SU-DHL-6 (cell line): ENCODE results near the gene GPR35.

ENCODE experiments used
- H2AFZ ChIP-seq: fragments of 200-600 bp; sonication (generic); 2 replicates; pipeline ENCODE4 v1.6.1; 2014; ENCODE audit warnings: low read depth, mild to moderate bottlenecking, moderate library complexity, mixed read lengths, antibody characterized with exemption, low read length; ENCODE audit not compliant: severe bottlenecking
- H3F3A ChIP-seq: fragments of 200-600 bp; shearing (Covaris generic); 2 replicates; pipeline ENCODE4 v1.6.0; 2016; ENCODE audit warnings: antibody characterized with exemption, mild to moderate bottlenecking; ENCODE audit not compliant: insufficient read depth
- H3K27ac ChIP-seq: fragments of 200-600 bp; sonication (generic); 2 replicates; pipeline ENCODE4 v1.5.1; 2016; ENCODE audit warnings: low read depth, mild to moderate bottlenecking, low read length, moderate library complexity, mixed read lengths
- H3K27me3 ChIP-seq: fragments of 200-600 bp; sonication (generic), shearing (Covaris generic); 2 replicates; pipeline ENCODE4 v1.6.0; 2014; ENCODE audit warnings: mild to moderate bottlenecking, low read length
- H3K36me3 ChIP-seq: fragments of 200-600 bp; sonication (generic); 2 replicates; pipeline ENCODE4 v1.6.1; 2014; ENCODE audit warnings: mild to moderate bottlenecking, low read length, mixed read lengths
- H3K4me2 ChIP-seq: fragments of 300-600, 200-600 bp; shearing (Covaris generic), sonication (generic); 2 replicates; pipeline ENCODE4 v1.6.0; 2014; ENCODE audit warnings: low read length, low read depth, mild to moderate bottlenecking; ENCODE audit not compliant: poor library complexity, severe bottlenecking
- H3K4me3 ChIP-seq: fragments of 200-600 bp; sonication (generic); 2 replicates; pipeline ENCODE4 v1.5.1; 2014; ENCODE audit warnings: antibody characterized with exemption, low read length, mild to moderate bottlenecking, mixed read lengths; ENCODE audit not compliant: insufficient read depth, poor library complexity, severe bottlenecking
- H3K79me2 ChIP-seq: fragments of 200-600 bp; sonication (generic); 2 replicates; pipeline ENCODE4 v1.6.1; 2014; ENCODE audit warnings: mild to moderate bottlenecking, low read length, moderate library complexity; ENCODE audit not compliant: insufficient read depth
- H3K9ac ChIP-seq: fragments of 200-600 bp; sonication (generic); 2 replicates; pipeline ENCODE4 v1.7.0; 2014; ENCODE audit warnings: mild to moderate bottlenecking, low read length
- H3K9me2 ChIP-seq: fragments of 200-600 bp; sonication (generic); replicated peaks from 2 replicates; pipeline ENCODE4 v1.6.1; 2014; ENCODE audit warnings: low read length; ENCODE audit not compliant: insufficient read depth
- H3K9me3 ChIP-seq: fragments of 200-600 bp; sonication (generic); 2 replicates; pipeline ENCODE4 v1.6.1; 2014; ENCODE audit warnings: low read length, mixed read lengths; ENCODE audit not compliant: insufficient read depth
- H4K20me1 ChIP-seq: fragments of 200-600 bp; sonication (generic); 2 replicates; pipeline ENCODE4 v1.6.1; 2014; ENCODE audit warnings: low read depth, mild to moderate bottlenecking, antibody characterized with exemption, low read length, moderate library complexity, mixed read lengths
- EZH2phosphoT487 ChIP-seq: fragments of 200-600 bp; sonication (generic), shearing (Covaris generic); conservative IDR thresholded peaks from 2 replicates; pipeline ENCODE4 v1.6.1; 2018; ENCODE audit warnings: mild to moderate bottlenecking, antibody characterized with exemption, low read length, moderate library complexity, mixed read lengths
- TF ChIP-seq, protein P1 (sequence below): fragments of 200-600 bp; sonication (generic); IDR thresholded peaks from one replicate; pipeline ENCODE4 v1.5.1; 2017; ENCODE audit warnings: antibody characterized with exemption, mild to moderate bottlenecking, low read length, moderate library complexity; ENCODE audit not compliant: insufficient read depth, poor library complexity, severe bottlenecking

The GPR35 gene

DNA sequence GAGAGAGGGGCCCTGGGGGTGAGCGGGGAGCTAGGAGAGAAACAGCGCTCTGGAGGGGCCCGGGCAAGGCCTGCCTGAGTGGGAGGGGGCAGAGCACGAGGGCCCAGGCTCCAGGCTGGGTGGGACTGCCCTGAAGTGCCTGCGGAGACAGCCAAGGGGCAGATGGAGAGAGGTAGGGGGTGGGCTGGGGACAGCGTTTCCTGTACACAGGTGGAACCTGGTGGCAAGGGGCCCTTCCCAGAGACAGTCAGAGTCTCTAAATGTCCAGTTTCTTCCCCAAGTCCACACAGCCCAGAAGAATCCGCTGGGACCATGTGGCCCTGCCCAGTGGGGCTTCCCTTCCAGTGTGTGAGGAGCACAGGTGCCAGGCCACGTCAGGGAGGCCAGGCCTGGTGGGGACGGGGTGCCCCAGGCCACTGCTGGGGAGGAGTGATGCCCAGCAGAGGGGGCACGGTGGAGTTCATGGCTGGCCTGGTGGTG lies 1.7 kb upstream of the GPR35 start:
- no peaks in the 10 kb centered on the region for H3K36me3 ChIP-seq
- no peaks in the 10 kb centered on the region for H3K27me3 ChIP-seq
- H3K4me3 ChIP-seq = no peak overlapping the region
- H3K9ac ChIP-seq = no peak overlapping the region
- H2AFZ ChIP-seq = no peak overlapping the region
- no peak overlapping the region for H3K4me2 ChIP-seq
- no peaks in the 10 kb centered on the region for H3K79me2 ChIP-seq
- TF ChIP-seq EZH2phosphoT487 = no peak
- TF ChIP-seq, protein P1, sequence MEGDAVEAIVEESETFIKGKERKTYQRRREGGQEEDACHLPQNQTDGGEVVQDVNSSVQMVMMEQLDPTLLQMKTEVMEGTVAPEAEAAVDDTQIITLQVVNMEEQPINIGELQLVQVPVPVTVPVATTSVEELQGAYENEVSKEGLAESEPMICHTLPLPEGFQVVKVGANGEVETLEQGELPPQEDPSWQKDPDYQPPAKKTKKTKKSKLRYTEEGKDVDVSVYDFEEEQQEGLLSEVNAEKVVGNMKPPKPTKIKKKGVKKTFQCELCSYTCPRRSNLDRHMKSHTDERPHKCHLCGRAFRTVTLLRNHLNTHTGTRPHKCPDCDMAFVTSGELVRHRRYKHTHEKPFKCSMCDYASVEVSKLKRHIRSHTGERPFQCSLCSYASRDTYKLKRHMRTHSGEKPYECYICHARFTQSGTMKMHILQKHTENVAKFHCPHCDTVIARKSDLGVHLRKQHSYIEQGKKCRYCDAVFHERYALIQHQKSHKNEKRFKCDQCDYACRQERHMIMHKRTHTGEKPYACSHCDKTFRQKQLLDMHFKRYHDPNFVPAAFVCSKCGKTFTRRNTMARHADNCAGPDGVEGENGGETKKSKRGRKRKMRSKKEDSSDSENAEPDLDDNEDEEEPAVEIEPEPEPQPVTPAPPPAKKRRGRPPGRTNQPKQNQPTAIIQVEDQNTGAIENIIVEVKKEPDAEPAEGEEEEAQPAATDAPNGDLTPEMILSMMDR = no peak
- no peaks in the 10 kb centered on the region for H3K9me3 ChIP-seq
- H3F3A ChIP-seq = no peaks in the 10 kb centered on the region
- H4K20me1 ChIP-seq = no peaks in the 10 kb centered on the region
- no peaks in the 10 kb centered on the region for H3K9me2 ChIP-seq
- H3K27ac ChIP-seq = no peak overlapping the region

DNA sequence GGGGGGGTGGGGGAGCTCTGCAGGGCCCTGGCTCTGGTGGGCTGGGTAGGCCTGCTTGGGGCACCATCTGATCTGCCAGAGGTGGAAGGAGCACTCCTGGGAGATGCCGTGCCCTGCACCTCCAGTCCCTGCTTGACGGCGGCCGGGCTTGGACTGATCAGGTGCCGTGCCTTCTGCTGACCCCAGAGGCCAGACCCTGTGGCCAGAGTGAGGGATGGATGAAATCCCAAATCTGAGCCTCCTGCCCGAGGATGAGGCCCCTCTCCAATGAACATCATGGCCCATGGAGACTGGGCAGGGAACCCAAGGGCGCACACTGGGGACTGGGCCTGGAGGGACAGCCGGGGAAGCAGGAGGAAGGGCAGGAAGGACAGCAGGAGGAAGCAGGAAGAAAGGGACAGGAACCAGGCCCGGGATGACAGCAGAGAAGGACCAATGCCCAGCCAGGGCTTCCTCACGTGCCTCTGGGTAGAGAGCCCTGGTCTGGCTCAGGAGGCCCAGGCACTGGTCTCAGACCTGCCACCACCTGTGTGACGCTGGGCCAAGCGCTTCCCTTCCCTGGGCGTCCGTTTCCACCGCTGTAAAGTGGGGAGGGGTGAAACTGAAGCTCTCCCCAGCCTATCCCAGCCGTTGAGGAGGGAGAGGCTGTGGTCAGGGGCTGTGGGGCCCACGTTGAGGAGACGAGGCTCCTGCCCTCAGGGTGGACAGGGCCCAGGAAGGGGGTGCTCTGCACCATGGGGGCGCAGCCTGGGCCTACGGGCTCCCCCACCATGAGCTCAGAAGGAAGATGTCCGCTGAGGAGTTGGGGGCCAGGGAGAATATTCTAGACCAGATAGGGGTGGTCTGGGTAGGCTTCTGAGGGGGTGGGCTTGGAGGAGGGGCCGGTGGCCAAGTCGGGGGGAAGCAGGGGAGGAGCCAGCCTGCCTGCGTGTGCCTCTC lies 1.0 kb upstream of the GPR35 start:
- H3K27ac ChIP-seq = no peak overlapping the region
- TF ChIP-seq, protein P1 = no peak
- no peak for TF ChIP-seq EZH2phosphoT487
- H3K9me2 ChIP-seq = no peaks in the 10 kb centered on the region
- no peaks in the 10 kb centered on the region for H3K79me2 ChIP-seq
- H3K9ac ChIP-seq = no peak overlapping the region
- H3K4me2 ChIP-seq = no peak overlapping the region
- no peaks in the 10 kb centered on the region for H3K27me3 ChIP-seq
- no peak overlapping the region for H2AFZ ChIP-seq
- H4K20me1 ChIP-seq = no peaks in the 10 kb centered on the region
- H3K36me3 ChIP-seq = no peaks in the 10 kb centered on the region
- no peaks in the 10 kb centered on the region for H3K9me3 ChIP-seq
- H3F3A ChIP-seq = no peaks in the 10 kb centered on the region
- no peak overlapping the region for H3K4me3 ChIP-seq

DNA sequence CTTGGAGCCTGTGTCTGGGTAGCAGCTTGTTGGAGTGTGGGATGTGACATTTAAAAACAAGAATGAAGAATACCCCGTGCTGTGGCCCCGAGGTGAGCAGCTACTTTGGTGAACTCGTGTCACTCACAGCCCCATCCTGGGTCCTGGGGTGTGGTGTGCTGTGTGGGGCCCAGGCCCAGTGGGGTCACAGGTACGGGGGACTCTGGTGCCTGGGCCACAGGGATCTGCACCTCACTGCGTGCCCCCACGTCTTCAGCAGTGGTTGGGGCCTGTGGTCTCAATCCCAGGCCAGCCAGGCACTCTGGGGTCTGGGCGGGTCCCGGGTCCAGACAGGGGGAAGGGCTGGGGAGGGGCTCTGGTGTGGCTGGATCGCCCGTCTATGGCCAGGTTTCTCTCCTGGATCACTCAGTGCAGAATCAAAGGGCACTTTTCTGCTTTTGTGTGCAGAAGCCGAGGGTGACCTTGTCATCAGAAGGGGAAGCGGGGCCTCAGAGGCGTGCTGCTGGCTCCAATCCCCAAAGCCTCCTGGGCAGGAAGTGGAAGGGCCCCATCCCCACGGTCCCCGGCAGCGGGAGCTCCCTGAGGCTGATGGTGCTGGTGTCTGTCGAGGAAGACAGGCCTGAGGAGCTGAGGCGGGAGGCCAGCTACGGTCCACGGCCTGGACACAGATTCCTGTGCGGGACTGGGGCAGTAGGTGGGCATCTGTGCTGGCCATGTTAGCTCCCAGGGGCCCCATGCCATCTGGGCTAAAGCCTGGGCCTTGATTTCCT lies 1.4 kb downstream of the GPR35 start:
- Histone ChIP-seq H4K20me1 (no peaks in the 10 kb centered on the region), H3K4me3 (no peak overlapping the region), H3K9me3 (no peaks in the 10 kb centered on the region), H3K9ac (no peak overlapping the region), H3K79me2 (no peaks in the 10 kb centered on the region), H3K9me2 (no peaks in the 10 kb centered on the region), H3K36me3 (no peaks in the 10 kb centered on the region), H3K27ac (no peak overlapping the region), H3F3A (no peaks in the 10 kb centered on the region), H3K4me2 (no peak overlapping the region), H2AFZ (no peak overlapping the region), H3K27me3 (no peaks in the 10 kb centered on the region)
- no peak for TF ChIP-seq EZH2phosphoT487
- TF ChIP-seq, protein P1 = no peak
